ENCODE measurements around the gene PAPPA2.

DNA sequence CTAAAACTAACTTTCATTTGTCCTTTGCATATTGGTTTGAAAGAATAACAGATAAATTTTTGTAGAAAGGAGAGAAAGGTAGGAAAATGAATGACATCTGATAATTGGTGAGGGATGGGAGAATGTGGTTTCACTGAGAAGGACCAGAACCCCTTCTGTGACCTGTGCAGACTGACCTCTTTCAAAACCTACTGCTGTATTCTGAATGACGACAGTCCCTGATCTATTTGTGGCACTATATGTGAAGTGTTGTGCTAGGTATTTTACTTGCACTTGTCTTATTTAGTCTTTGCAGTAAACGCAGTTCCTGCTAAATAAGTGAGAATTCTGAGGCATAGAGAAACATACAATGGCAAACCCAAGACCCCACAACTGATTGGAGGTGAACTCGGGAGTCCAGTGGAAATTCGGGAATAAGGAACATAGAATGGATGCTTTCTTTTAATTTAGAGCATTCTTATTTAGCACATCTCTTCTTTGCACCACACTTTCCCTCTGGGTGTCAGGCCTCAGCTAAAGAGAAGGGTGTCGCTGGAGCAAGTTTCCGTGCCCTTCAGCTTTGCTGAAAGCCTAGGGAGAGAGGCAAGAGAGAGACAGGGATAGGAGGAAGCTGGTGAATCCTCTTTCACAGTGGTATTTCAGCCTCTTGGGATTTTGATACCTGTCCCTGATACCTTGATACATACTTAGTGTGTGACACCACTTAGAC lies 230.2 kb downstream of the PAPPA2 start:
- TF ChIP-seq SIN3A (conservative IDR thresholded peaks at IDR 0.05 in 1 of 2, IDR thresholded peaks at IDR 0.05 in 1 of 2; ENCODE audit: low read depth in 1 of 2, low read length in 2 of 2) (no peak), RFX5 (IDR thresholded peaks at IDR 0.05; ENCODE audit: borderline replicate concordance, low read depth, low read length) (no peak), EZH2 (IDR thresholded peaks at IDR 0.05; ENCODE audit: low read depth, low read length, severe bottlenecking) (no peak)
- TF ChIP-seq, protein P1, sequence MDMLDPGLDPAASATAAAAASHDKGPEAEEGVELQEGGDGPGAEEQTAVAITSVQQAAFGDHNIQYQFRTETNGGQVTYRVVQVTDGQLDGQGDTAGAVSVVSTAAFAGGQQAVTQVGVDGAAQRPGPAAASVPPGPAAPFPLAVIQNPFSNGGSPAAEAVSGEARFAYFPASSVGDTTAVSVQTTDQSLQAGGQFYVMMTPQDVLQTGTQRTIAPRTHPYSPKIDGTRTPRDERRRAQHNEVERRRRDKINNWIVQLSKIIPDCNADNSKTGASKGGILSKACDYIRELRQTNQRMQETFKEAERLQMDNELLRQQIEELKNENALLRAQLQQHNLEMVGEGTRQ (IDR thresholded peaks at IDR 0.05; ENCODE audit: low read length) = no peak
